HepG2 (cell line): ENCODE data around the gene MIEF1. TPM values are rescaled to one million over a fixed set of nuclear protein-coding genes. Genes with fewer than 3 reads are reported as not detected.
A peak's percentile ranks its signal among the peaks of the same experiment; 100 is the strongest.

Source experiments
- AHR ChIP-seq: IDR thresholded peaks from 2 replicates; pipeline ENCODE4 v1.6.1; 2018; ENCODE audit warnings: missing genetic modification reagents, missing compliant biosample characterization
- CHD4 ChIP-seq: fragments of 200-600 bp; sonication (generic); IDR thresholded peaks from 2 replicates; pipeline ENCODE4 v1.7.0; 2017; ENCODE audit warnings: mild to moderate bottlenecking, low read length, borderline replicate concordance
- HHEX ChIP-seq: IDR thresholded peaks from 2 replicates; pipeline ENCODE4 v1.6.1; 2016; ENCODE audit warnings: control low read depth
- IRF2 ChIP-seq: IDR thresholded peaks from 2 replicates; pipeline ENCODE4 v1.6.1; 2018; ENCODE audit warnings: missing genetic modification reagents, missing compliant biosample characterization
- KDM1A ChIP-seq: IDR thresholded peaks from 2 replicates; pipeline ENCODE4 v1.6.1; 2016; ENCODE audit warnings: missing compliant biosample characterization
- LCORL ChIP-seq, 2 experiments: fragments of 450-650 bp in 1 of 2; sonication (generic) in 1 of 2; formaldehyde crosslinking in 1 of 2; IDR thresholded peaks; 2 replicates each; pipeline versions ENCODE4 v1.5.0 to v1.6.1; 2017 to 2020; ENCODE audit warnings: antibody characterized with exemption in 1 of 2, missing genetic modification reagents in 1 of 2
- MED1 ChIP-seq: sonication (generic); formaldehyde crosslinking; IDR thresholded peaks from 2 replicates; pipeline ENCODE4 v1.4.0; 2020; ENCODE audit warnings: missing genetic modification reagents
- MED13 ChIP-seq: sonication (generic); formaldehyde crosslinking; IDR thresholded peaks from 2 replicates; pipeline ENCODE4 v1.5.0; 2020; ENCODE audit warnings: missing genetic modification reagents
- NCOR1 ChIP-seq: fragments of 200-600 bp; sonication (generic); IDR thresholded peaks from 2 replicates; pipeline ENCODE4 v1.7.0; 2017; ENCODE audit warnings: antibody characterized with exemption, low read length, borderline replicate concordance
- POLR2AphosphoS5 ChIP-seq: IDR thresholded peaks from 2 replicates; pipeline ENCODE4 v1.6.1; 2012; ENCODE audit warnings: low read depth, low read length
- PRPF4 ChIP-seq: fragments of 200-400 bp; formaldehyde crosslinking; IDR thresholded peaks from 2 replicates; pipeline ENCODE4 v1.6.1; 2016; ENCODE audit warnings: low read length, low read depth; ENCODE audit not compliant: poor library complexity, severe bottlenecking
- SCMH1 ChIP-seq: sonication (generic); formaldehyde crosslinking; IDR thresholded peaks from 2 replicates; pipeline ENCODE4 v1.9.0; 2021; ENCODE audit warnings: missing genetic modification reagents, mild to moderate bottlenecking, borderline replicate concordance
- SP5 ChIP-seq: IDR thresholded peaks from 2 replicates; pipeline ENCODE4 v1.6.1; 2016; ENCODE audit warnings: low read depth, borderline replicate concordance
- TBP ChIP-seq: sonication (generic); formaldehyde crosslinking; IDR thresholded peaks from 2 replicates; pipeline ENCODE4 v1.5.0; 2020; ENCODE audit warnings: missing genetic modification reagents
- ZNF430 ChIP-seq: sonication (generic); formaldehyde crosslinking; IDR thresholded peaks from 2 replicates; pipeline ENCODE4 v1.9.0; 2021; ENCODE audit warnings: mild to moderate bottlenecking, missing genetic modification reagents
- ZNF446 ChIP-seq: sonication (generic); formaldehyde crosslinking; IDR thresholded peaks from 2 replicates; pipeline ENCODE4 v1.5.0; 2020; ENCODE audit warnings: mild to moderate bottlenecking, missing genetic modification reagents
- ZNF501 ChIP-seq: sonication (generic); formaldehyde crosslinking; IDR thresholded peaks from 2 replicates; pipeline ENCODE4 v1.5.1; 2020; ENCODE audit warnings: mild to moderate bottlenecking, moderate library complexity, missing genetic modification reagents
- ZNF556 ChIP-seq: sonication (generic); formaldehyde crosslinking; IDR thresholded peaks from 2 replicates; pipeline ENCODE4 v1.4.0; 2020; ENCODE audit warnings: mild to moderate bottlenecking, missing genetic modification reagents, borderline replicate concordance
- ZNF558 ChIP-seq: sonication (generic); formaldehyde crosslinking; IDR thresholded peaks from 2 replicates; pipeline ENCODE4 v1.9.0; 2022; ENCODE audit warnings: mild to moderate bottlenecking, missing genetic modification reagents, borderline replicate concordance
- ZNF563 ChIP-seq: sonication (generic); formaldehyde crosslinking; IDR thresholded peaks from 2 replicates; pipeline ENCODE4 v1.8.0; 2022; ENCODE audit warnings: mild to moderate bottlenecking, moderate library complexity, missing genetic modification reagents
- ZNF75D ChIP-seq: sonication (generic); formaldehyde crosslinking; IDR thresholded peaks from 2 replicates; pipeline ENCODE4 v1.8.1; 2023; ENCODE audit warnings: missing genetic modification reagents, mild to moderate bottlenecking, borderline replicate concordance
- polyA plus RNA-seq, 8 experiments: library from polyadenylated mRNA; depleted of rRNA in 3 of 8; stranded (reverse) in 7 of 8; unstranded in 1 of 8; fragments of >200 nt; fragmentation: Illumina TruSeq in 4 of 8; extraction: Trizol in 4 of 8; gene quantifications; 2 replicates each; pipeline versions ENCODE4 v1.2.1 to v1.2.3, GENCODE V29; 2011 to 2016; ENCODE audit warnings: low read depth in 4 of 8, missing spikeins in 1 of 8, mixed read lengths in 1 of 8; ENCODE audit not compliant: insufficient read depth in 1 of 8
- total RNA-seq, 5 experiments: library from RNA; depleted of rRNA; stranded (reverse); fragments of >200 nt; fragmentation: Illumina TruSeq; extraction: Trizol; gene quantifications; 2 replicates each; pipeline ENCODE4 v1.2.3, GENCODE V29; 2016; ENCODE audit warnings: low read depth in 1 of 5
- TF ChIP-seq, protein P1 (sequence below): sonication (generic); formaldehyde crosslinking; IDR thresholded peaks from 2 replicates; pipeline ENCODE4 v1.5.1; 2020; ENCODE audit warnings: mild to moderate bottlenecking, moderate library complexity, missing genetic modification reagents
- TF ChIP-seq, protein P2 (sequence below): sonication (generic); formaldehyde crosslinking; IDR thresholded peaks from 2 replicates; pipeline ENCODE4 v1.4.0; 2020; ENCODE audit warnings: missing genetic modification reagents, borderline replicate concordance
- TF ChIP-seq, protein P3 (sequence below): fragments of 450-650 bp; IDR thresholded peaks from 2 replicates; pipeline ENCODE4 v1.6.1; 2017; ENCODE audit warnings: mild to moderate bottlenecking

MIEF1 gene
- total and polyA plus RNA-seq, 2 of the 13 experiments (the other 11 are each of a cell fraction or from before 2014, with no cell fraction given) = 21.7 to 34.8 TPM

DNA sequence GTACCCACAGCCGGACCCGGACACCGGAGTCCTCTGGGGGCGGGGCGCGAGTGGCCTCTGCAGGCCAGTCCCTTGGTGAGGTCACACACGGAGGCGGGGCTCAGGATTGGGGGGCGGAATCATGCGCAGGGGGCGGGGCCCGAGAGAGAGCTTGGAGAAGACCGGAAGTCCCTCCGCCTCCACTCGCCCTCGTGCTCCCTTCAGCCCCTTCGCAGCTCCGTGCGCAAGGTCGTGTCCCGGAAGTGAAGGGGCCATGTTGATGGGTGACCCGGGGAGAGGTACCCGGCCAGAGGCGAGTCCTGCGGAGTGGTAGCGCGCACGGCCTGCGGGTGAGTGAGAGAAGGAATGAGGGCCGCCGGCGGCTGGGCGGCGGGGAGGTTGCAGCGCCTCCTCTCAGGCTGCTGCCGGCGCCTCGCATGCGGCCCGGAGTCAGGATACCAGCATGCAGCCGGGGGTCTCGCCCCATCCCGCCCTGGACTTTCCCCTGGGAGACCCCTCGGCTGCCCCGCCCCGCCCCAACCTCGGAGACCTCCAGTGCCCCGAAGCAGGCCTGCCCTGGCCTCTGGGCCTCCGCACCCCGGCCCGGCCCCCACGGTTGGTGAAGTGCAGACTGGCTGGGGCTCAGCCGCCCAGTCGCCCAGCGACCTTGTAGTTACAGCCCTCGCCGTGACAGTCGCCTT, at the start of gene MIEF1 (continued):
- TF ChIP-seq ZNF75D (CRISPR knock-in tag) (0 out of 2 replicates have a peak, but pooled peaks have one; percentile 43), SP5 (peak; percentile 81), NCOR1 (no peak), KDM1A (CRISPR knock-in tag) (0 out of 2 replicates have a peak, but pooled peaks have one; percentile 32), MED13 (CRISPR knock-in tag) (peak; percentile 30; the same call in 1 of the 2 replicates), ZNF563 (CRISPR knock-in tag) (peak; percentile 69; the same call in 1 of the 2 replicates), POLR2AphosphoS5 (peak; percentile 77), HHEX (CRISPR knock-in tag) (no peak), MED1 (CRISPR knock-in tag) (peak; percentile 30; the same call in 1 of the 2 replicates), ZNF430 (CRISPR knock-in tag) (0 out of 2 replicates have a peak, but pooled peaks have one; percentile 56), AHR (CRISPR knock-in tag) (peak; percentile 46; the same call in 1 of the 2 replicates), ZNF558 (peak; percentile 55; the same call in 1 of the 2 replicates), SCMH1 (CRISPR knock-in tag) (no peak), ZNF556 (peak; percentile 80; the same call in 1 of the 2 replicates), PRPF4 (no peak), IRF2 (CRISPR knock-in tag) (peak; percentile 85; the same call in 1 of the 2 replicates), TBP (CRISPR knock-in tag) (no peak), CHD4 (no peak), LCORL (IDR thresholded peaks at IDR 0.05) (no peak), LCORL (CRISPR knock-in tag; IDR thresholded peaks at IDR 0.05) (0 out of 2 replicates have a peak, but pooled peaks have one; percentile 52), ZNF501 (CRISPR knock-in tag) (peak; percentile 46; the same call in 1 of the 2 replicates), ZNF446 (CRISPR knock-in tag) (peak; percentile 73)
- TF ChIP-seq, protein P1, sequence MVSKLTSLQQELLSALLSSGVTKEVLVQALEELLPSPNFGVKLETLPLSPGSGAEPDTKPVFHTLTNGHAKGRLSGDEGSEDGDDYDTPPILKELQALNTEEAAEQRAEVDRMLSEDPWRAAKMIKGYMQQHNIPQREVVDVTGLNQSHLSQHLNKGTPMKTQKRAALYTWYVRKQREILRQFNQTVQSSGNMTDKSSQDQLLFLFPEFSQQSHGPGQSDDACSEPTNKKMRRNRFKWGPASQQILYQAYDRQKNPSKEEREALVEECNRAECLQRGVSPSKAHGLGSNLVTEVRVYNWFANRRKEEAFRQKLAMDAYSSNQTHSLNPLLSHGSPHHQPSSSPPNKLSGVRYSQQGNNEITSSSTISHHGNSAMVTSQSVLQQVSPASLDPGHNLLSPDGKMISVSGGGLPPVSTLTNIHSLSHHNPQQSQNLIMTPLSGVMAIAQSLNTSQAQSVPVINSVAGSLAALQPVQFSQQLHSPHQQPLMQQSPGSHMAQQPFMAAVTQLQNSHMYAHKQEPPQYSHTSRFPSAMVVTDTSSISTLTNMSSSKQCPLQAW (CRISPR knock-in tag) = peak; percentile 73
- TF ChIP-seq, protein P2, sequence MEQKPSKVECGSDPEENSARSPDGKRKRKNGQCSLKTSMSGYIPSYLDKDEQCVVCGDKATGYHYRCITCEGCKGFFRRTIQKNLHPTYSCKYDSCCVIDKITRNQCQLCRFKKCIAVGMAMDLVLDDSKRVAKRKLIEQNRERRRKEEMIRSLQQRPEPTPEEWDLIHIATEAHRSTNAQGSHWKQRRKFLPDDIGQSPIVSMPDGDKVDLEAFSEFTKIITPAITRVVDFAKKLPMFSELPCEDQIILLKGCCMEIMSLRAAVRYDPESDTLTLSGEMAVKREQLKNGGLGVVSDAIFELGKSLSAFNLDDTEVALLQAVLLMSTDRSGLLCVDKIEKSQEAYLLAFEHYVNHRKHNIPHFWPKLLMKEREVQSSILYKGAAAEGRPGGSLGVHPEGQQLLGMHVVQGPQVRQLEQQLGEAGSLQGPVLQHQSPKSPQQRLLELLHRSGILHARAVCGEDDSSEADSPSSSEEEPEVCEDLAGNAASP (CRISPR knock-in tag) = peak; percentile 83; the same call in 1 of the 2 replicates
- TF ChIP-seq, protein P3, sequence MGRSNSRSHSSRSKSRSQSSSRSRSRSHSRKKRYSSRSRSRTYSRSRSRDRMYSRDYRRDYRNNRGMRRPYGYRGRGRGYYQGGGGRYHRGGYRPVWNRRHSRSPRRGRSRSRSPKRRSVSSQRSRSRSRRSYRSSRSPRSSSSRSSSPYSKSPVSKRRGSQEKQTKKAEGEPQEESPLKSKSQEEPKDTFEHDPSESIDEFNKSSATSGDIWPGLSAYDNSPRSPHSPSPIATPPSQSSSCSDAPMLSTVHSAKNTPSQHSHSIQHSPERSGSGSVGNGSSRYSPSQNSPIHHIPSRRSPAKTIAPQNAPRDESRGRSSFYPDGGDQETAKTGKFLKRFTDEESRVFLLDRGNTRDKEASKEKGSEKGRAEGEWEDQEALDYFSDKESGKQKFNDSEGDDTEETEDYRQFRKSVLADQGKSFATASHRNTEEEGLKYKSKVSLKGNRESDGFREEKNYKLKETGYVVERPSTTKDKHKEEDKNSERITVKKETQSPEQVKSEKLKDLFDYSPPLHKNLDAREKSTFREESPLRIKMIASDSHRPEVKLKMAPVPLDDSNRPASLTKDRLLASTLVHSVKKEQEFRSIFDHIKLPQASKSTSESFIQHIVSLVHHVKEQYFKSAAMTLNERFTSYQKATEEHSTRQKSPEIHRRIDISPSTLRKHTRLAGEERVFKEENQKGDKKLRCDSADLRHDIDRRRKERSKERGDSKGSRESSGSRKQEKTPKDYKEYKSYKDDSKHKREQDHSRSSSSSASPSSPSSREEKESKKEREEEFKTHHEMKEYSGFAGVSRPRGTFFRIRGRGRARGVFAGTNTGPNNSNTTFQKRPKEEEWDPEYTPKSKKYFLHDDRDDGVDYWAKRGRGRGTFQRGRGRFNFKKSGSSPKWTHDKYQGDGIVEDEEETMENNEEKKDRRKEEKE = no peak
